OCI-LY1 (cell line): ENCODE results near the gene PAX6.

Source experiments
- EZH2 ChIP-seq: fragments of 200-600 bp; sonication (generic), shearing (Covaris generic); IDR thresholded peaks from 2 replicates; pipeline ENCODE4 v1.8.0; 2017; ENCODE audit warnings: borderline replicate concordance, mixed run types, mild to moderate bottlenecking, antibody characterized with exemption, low read length, moderate library complexity, mixed read lengths
- TF ChIP-seq, protein P1 (sequence below): fragments of 200-600 bp; sonication (generic), shearing (Covaris generic); IDR thresholded peaks from 2 replicates; pipeline ENCODE4 v1.5.1; 2017; ENCODE audit warnings: mild to moderate bottlenecking, antibody characterized with exemption, low read length, moderate library complexity, mixed read lengths

DNA sequence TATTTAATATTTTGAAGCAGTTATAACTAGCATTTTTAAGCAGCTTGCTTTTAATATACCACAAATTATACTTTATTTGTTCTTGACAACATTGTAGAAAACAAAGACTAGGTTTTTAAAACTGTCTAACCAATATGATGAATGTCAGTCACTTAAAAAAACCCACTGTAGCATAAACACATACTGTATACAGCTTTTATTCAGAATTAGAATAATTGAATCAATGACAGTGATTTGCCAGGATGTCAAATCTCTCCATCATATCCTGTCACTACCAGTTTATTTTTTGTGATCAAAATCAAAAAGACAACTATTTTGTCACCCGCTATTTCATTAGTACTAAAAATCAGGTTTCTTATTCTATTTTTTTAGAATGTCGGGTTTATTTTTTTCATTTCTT, 26.5 kb downstream of the PAX6 start:
- TF ChIP-seq EZH2: no peak
- TF ChIP-seq, protein P1, sequence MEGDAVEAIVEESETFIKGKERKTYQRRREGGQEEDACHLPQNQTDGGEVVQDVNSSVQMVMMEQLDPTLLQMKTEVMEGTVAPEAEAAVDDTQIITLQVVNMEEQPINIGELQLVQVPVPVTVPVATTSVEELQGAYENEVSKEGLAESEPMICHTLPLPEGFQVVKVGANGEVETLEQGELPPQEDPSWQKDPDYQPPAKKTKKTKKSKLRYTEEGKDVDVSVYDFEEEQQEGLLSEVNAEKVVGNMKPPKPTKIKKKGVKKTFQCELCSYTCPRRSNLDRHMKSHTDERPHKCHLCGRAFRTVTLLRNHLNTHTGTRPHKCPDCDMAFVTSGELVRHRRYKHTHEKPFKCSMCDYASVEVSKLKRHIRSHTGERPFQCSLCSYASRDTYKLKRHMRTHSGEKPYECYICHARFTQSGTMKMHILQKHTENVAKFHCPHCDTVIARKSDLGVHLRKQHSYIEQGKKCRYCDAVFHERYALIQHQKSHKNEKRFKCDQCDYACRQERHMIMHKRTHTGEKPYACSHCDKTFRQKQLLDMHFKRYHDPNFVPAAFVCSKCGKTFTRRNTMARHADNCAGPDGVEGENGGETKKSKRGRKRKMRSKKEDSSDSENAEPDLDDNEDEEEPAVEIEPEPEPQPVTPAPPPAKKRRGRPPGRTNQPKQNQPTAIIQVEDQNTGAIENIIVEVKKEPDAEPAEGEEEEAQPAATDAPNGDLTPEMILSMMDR: no peak
